Activated T-helper 17 cell treated with anti-CD3 and anti-CD28 coated beads, Interleukin-2, amount 50 U/mL, for 72 hours (primary cell): ENCODE results near the gene NMD3. TPM values are rescaled to one million over a fixed set of nuclear protein-coding genes. Genes with fewer than 3 reads are reported as not detected.
"Not testable (repeated sequence)": the region's sequence is repeated elsewhere in the genome, so short reads cannot be mapped to it uniquely, and the experiment has no call there.

ENCODE experiments used
- ATAC-seq: fragments of 150-1000 bp; cut with Tn5 transposase; replicated peaks from 2 replicates; pipeline ENCODE4 v1.10.0; 2021; ENCODE audit warnings: mild to moderate bottlenecking, moderate library complexity
- H3K27ac Mint-ChIP-seq: one replicate; pipeline ENCODE4 v1.8.0; 2022; ENCODE audit warnings: mixed read lengths
- H3K27me3 Mint-ChIP-seq: one replicate; pipeline ENCODE4 v1.8.0; 2022; ENCODE audit warnings: mixed read lengths
- H3K36me3 Mint-ChIP-seq: one replicate; pipeline ENCODE4 v1.8.0; 2022; ENCODE audit warnings: low read depth, mild to moderate bottlenecking, mixed read lengths
- H3K4me1 Mint-ChIP-seq: one replicate; pipeline ENCODE4 v1.8.0; 2022; ENCODE audit warnings: mixed read lengths
- H3K4me3 Mint-ChIP-seq: one replicate; pipeline ENCODE4 v1.8.0; 2022; ENCODE audit warnings: mild to moderate bottlenecking, mixed read lengths
- H3K9me3 Mint-ChIP-seq: one replicate; pipeline ENCODE4 v1.8.0; 2022; ENCODE audit warnings: mixed read lengths
- total RNA-seq, 2 donors: library from RNA; stranded (reverse); gene quantifications; one replicate each; pipeline ENCODE4 v1.2.3, GENCODE V29; 2022

The NMD3 gene
- total RNA-seq, 2 donors from 2014 or later, result 43.4 to 61.9 TPM

- not testable (repeated sequence) for ATAC-seq, H3K4me3 Mint-ChIP-seq
These were observed 61.3 kb downstream of the NMD3 start for GRCh38 chr3:161282387-161282786.

GRCh38 chr3:161284989-161285388 is 63.9 kb downstream of the NMD3 start:
- ATAC-seq, result no peak
- Mint-ChIP-seq H3K36me3 (no peaks in the 10 kb centered on the region), H3K4me1 (no peaks in the 10 kb centered on the region), H3K27me3 (no peaks in the 10 kb centered on the region), H3K27ac (no peak overlapping the region), H3K9me3 (no peaks in the 10 kb centered on the region), H3K4me3 (no peak overlapping the region)

More at GRCh38 chr3:161282387-161282786, 61.3 kb downstream of the NMD3 start:
- H3K9me3 Mint-ChIP-seq, H3K4me1 Mint-ChIP-seq, H3K36me3 Mint-ChIP-seq, H3K27me3 Mint-ChIP-seq, H3K27ac Mint-ChIP-seq: not testable (repeated sequence)

GRCh38 chr3:161289174-161289573 is 68.1 kb downstream of the NMD3 start:
- no peak for ATAC-seq
- Mint-ChIP-seq H3K27ac (no peak overlapping the region), H3K36me3 (no peaks in the 10 kb centered on the region), H3K4me3 (no peak overlapping the region), H3K4me1 (no peaks in the 10 kb centered on the region), H3K27me3 (no peaks in the 10 kb centered on the region), H3K9me3 (no peaks in the 10 kb centered on the region)

GRCh38 chr3:161291191-161291901 is 70.2 kb downstream of the NMD3 start:
- ATAC-seq, result no peak
- no peaks in the 10 kb centered on the region for H3K36me3 Mint-ChIP-seq
- H3K9me3 Mint-ChIP-seq, result no peaks in the 10 kb centered on the region
- H3K4me3 Mint-ChIP-seq, result no peak overlapping the region
- H3K4me1 Mint-ChIP-seq, result no peaks in the 10 kb centered on the region
- no peaks in the 10 kb centered on the region for H3K27me3 Mint-ChIP-seq
- H3K27ac Mint-ChIP-seq, result no peak overlapping the region

GRCh38 chr3:161293381-161293780 is 72.3 kb downstream of the NMD3 start:
- no peak for ATAC-seq
- Mint-ChIP-seq H3K9me3 (peaks cover 9% of the 10 kb centered on the region), H3K27me3 (no peaks in the 10 kb centered on the region), H3K27ac (no peak overlapping the region), H3K4me3 (no peak overlapping the region), H3K36me3 (no peaks in the 10 kb centered on the region), H3K4me1 (no peaks in the 10 kb centered on the region)

- H3K4me1 Mint-ChIP-seq, result no peaks in the 10 kb centered on the region
- ATAC-seq, result no peak
- H3K9me3 Mint-ChIP-seq, result peaks cover 14% of the 10 kb centered on the region
- H3K36me3 Mint-ChIP-seq, result no peaks in the 10 kb centered on the region
- no peaks in the 10 kb centered on the region for H3K27me3 Mint-ChIP-seq
- H3K27ac Mint-ChIP-seq, result no peak overlapping the region
- no peak overlapping the region for H3K4me3 Mint-ChIP-seq
These were observed 74.2 kb downstream of the NMD3 start for GRCh38 chr3:161295325-161295724.

- Mint-ChIP-seq H3K27ac (no peak overlapping the region), H3K9me3 (peaks cover 14% of the 10 kb centered on the region), H3K27me3 (peaks cover 5% of the 10 kb centered on the region), H3K4me1 (no peaks in the 10 kb centered on the region), H3K36me3 (no peaks in the 10 kb centered on the region), H3K4me3 (no peak overlapping the region)
- ATAC-seq, result no peak
These were observed 75.7 kb downstream of the NMD3 start for GRCh38 chr3:161296814-161297213.

Other genes starting within 250 kb of the NMD3 start
- gene B3GALNT1, start 116.0 kb upstream of the NMD3 start, total RNA-seq, result 1 to 10 TPM; 2.1 to 5.6 TPM
- not detected for gene SPTSSB, start 150.2 kb downstream of the NMD3 start, total RNA-seq